GM12873 (cell line): ENCODE results near the gene SLC27A5.

Source experiments
- TF ChIP-seq, protein P1 (sequence below): IDR thresholded peaks from 2 replicates; pipeline ENCODE4 v1.5.1; 2012; ENCODE audit warnings: low read depth, mild to moderate bottlenecking, moderate library complexity, low read length, control low read depth; ENCODE audit not compliant: insufficient read depth; ENCODE audit errors: missing control alignments

SLC27A5 gene

DNA sequence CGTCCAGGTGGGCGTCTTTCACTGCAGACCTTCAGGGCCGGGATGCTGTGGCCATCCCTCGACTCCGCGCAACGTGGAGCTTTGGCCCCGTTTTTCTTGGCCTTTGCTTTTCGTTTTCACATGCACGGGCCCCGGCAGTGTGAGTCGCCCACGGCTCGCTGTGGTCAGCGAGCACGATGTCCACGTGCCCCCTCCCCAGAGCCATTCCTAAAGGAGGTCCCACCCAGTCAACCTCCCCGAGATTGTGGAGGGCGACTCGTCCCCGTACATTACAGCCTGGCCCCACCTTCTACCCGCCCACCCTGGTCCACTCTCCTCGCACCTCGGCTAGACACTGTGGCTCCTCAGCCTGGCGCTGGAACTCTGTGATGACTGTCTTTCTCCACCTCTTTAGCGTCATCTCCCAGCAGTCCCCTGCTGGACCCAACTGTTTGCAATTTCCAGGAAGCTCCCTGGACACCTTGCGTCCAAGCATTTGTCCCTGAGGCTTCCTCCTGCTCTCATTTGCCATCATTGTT is 35.2 kb downstream of the SLC27A5 start:
- TF ChIP-seq, protein P1, sequence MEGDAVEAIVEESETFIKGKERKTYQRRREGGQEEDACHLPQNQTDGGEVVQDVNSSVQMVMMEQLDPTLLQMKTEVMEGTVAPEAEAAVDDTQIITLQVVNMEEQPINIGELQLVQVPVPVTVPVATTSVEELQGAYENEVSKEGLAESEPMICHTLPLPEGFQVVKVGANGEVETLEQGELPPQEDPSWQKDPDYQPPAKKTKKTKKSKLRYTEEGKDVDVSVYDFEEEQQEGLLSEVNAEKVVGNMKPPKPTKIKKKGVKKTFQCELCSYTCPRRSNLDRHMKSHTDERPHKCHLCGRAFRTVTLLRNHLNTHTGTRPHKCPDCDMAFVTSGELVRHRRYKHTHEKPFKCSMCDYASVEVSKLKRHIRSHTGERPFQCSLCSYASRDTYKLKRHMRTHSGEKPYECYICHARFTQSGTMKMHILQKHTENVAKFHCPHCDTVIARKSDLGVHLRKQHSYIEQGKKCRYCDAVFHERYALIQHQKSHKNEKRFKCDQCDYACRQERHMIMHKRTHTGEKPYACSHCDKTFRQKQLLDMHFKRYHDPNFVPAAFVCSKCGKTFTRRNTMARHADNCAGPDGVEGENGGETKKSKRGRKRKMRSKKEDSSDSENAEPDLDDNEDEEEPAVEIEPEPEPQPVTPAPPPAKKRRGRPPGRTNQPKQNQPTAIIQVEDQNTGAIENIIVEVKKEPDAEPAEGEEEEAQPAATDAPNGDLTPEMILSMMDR: no peak

- TF ChIP-seq, protein P1: no peak
These were observed 35.9 kb downstream of the SLC27A5 start, which contains the start of gene ZNF446 for GRCh38 chr19:58475714-58476497. Gene ZNF446 (plus strand): TSS chr19:58476352. CDS start chr19:58477219, 867 bp downstream.

DNA sequence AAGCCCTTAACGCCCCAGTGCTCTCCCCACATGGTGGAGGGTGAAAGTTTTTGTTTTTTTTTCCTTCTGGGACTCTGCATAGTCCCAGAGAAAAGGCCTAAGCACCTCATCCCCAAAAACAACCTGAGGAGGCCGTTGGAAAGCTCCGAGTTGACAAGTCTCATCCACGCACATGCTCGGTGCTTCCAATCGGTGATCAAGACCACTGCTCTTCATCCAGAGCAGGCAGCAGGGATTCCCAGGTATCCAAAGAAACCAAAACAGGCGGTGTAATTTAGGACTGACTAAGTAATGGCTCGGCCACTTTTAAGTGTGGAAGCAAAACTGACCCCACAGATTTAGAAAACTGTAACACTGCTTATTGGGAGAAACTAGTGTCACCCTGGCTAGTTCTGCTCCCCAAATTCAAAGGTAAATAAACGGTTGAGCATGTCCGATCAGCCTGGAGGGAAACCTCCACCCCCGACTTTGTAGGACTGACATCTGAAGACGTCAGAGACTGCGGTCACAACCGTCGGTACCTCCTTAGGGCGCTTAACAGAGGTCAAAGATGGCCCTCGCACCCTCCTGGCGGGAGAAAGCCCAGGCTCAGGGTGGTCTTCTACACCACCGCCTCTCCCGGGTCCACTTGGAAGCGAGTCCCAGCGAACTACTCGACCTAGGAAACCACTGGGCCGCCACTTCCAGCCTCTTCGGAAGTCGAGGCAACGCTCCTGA is 36.6 kb downstream of the SLC27A5 start:
- TF ChIP-seq, protein P1: no peak

DNA sequence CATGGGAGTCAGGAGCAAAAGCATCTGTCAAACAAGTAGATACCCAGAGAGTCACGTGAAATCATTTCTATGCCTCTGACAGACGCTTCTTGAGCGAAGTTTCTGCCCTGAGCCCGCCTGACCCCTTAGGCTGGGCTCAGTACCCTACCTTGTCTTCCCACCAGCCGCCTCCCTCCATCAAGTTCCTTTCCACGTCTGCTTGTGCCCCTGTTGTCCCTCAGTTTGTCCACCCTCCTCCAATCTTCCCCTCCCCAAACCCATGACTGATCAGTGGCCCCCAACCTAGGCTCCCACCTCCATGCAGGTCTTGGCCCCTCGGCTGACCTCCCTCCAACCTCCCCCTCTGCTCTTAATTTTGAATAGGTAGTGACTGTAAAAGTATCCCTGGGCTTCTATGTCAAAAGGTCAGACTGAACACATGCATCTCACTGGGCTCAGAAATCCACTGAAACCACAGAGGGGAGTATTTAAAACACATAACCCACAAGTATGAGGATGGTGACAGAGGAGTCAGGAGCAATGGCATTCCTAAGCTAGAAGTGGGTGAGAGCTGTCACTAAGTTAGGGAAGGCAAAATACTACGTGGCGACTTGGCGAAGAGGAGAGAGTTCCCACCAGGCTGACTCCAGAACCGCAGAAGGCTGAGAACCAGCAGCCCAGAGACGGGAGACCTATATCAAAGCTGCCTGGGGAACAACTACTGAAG is 37.3 kb downstream of the SLC27A5 start:
- TF ChIP-seq, protein P1: no peak

DNA sequence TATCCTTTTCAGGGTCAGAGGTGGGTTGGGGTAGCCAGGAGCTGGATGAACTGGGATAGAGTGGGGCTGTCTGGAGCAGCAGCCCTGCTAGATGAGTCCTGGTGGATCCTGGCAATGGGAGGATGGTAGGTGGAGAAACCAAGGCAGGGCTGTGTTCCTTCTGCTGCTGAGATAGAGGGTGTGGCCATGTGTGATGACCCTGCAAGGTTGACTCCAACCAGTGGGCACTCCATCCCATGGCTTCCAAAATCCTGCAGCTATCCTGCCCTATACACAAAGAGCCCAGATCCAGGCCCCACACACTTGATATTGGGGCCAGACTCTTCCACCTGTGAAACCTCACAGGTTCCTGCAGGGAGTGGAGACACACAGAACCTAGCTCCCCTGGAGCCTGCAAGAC is 38.0 kb downstream of the SLC27A5 start:
- TF ChIP-seq, protein P1: no peak

DNA sequence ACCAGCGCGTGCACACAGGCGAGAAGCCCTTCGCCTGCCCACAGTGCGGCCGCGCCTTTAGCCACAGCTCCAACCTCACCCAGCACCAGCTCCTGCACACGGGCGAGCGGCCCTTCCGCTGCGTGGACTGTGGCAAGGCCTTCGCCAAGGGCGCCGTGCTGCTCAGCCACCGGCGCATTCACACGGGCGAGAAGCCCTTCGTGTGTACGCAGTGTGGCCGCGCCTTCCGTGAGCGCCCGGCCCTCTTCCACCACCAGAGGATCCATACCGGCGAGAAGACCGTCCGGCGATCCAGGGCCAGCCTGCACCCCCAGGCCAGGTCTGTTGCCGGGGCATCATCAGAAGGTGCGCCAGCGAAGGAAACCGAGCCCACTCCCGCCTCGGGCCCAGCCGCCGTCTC is 40.1 kb downstream of the SLC27A5 start:
- TF ChIP-seq, protein P1: no peak
